Tibial nerve (tissue), 4 donors: ENCODE measurements around the gene HSPA4L.

ENCODE experiments used
- EP300 ChIP-seq, 2 donors: sonication (generic); formaldehyde crosslinking; IDR thresholded peaks; one replicate each; pipeline ENCODE4 v1.6.1; 2017; ENCODE audit warnings: antibody characterized with exemption in 2 of 2, mild to moderate bottlenecking in 1 of 2
- POLR2A ChIP-seq, 2 donors: fragments of 450-650 bp; IDR thresholded peaks; one replicate each; pipeline ENCODE4 v1.6.1; 2017; ENCODE audit warnings: antibody characterized with exemption in 2 of 2, mild to moderate bottlenecking in 2 of 2, moderate library complexity in 2 of 2
- TF ChIP-seq, protein P1 (sequence below), 5 experiments: fragments of 200-600 bp in 3 of 5; fragments of 450-650 bp in 2 of 5; sonication (generic) in 3 of 5; IDR thresholded peaks; one replicate each; pipeline ENCODE4 v1.5.1; 2016 to 2019; ENCODE audit warnings: antibody characterized with exemption in 5 of 5, mild to moderate bottlenecking in 3 of 5, moderate library complexity in 2 of 5

GRCh38 chr4:127844601-127845116 is 62.5 kb downstream of the HSPA4L start:
- TF ChIP-seq, protein P1, sequence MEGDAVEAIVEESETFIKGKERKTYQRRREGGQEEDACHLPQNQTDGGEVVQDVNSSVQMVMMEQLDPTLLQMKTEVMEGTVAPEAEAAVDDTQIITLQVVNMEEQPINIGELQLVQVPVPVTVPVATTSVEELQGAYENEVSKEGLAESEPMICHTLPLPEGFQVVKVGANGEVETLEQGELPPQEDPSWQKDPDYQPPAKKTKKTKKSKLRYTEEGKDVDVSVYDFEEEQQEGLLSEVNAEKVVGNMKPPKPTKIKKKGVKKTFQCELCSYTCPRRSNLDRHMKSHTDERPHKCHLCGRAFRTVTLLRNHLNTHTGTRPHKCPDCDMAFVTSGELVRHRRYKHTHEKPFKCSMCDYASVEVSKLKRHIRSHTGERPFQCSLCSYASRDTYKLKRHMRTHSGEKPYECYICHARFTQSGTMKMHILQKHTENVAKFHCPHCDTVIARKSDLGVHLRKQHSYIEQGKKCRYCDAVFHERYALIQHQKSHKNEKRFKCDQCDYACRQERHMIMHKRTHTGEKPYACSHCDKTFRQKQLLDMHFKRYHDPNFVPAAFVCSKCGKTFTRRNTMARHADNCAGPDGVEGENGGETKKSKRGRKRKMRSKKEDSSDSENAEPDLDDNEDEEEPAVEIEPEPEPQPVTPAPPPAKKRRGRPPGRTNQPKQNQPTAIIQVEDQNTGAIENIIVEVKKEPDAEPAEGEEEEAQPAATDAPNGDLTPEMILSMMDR (IDR thresholded peaks at IDR 0.05): no peak
- TF ChIP-seq POLR2A (IDR thresholded peaks at IDR 0.05): no peak
- TF ChIP-seq EP300 (IDR thresholded peaks at IDR 0.05): no peak
